GM18907 (cell line): ENCODE results near the gene ELMO1.

Experiments
- ATAC-seq: cut with Tn5 transposase; IDR thresholded peaks from one replicate; pipeline ENCODE4 v1.9.1; 2021; ENCODE audit warnings: mild to moderate bottlenecking, moderate library complexity; ENCODE audit not compliant: unreplicated experiment

ELMO1 gene

GRCh38 chr7:37432281-37432920 lies 16.3 kb downstream of the ELMO1 start:
- no peak for ATAC-seq

- ATAC-seq: no peak
Measured at GRCh38 chr7:37431413-37431812, 17.3 kb downstream of the ELMO1 start.

- ATAC-seq: no peak
Measured at GRCh38 chr7:37430640-37431039, 18.0 kb downstream of the ELMO1 start.

- no peak for ATAC-seq
Measured at GRCh38 chr7:37430171-37430570, 18.5 kb downstream of the ELMO1 start.

- ATAC-seq: no peak
Measured at GRCh38 chr7:37429435-37429791, 19.3 kb downstream of the ELMO1 start.

- ATAC-seq: no peak
Measured at GRCh38 chr7:37428681-37429434, 19.8 kb downstream of the ELMO1 start.

- ATAC-seq: no peak
Measured at GRCh38 chr7:37427276-37427940, 21.3 kb downstream of the ELMO1 start.

GRCh38 chr7:37425498-37425897 lies 23.2 kb downstream of the ELMO1 start:
- no peak for ATAC-seq

GRCh38 chr7:37424995-37425394 lies 23.7 kb downstream of the ELMO1 start:
- no peak for ATAC-seq

GRCh38 chr7:37424521-37424920 lies 24.1 kb downstream of the ELMO1 start:
- no peak for ATAC-seq

- ATAC-seq: no peak
Measured at GRCh38 chr7:37421861-37422500, 26.7 kb downstream of the ELMO1 start.

GRCh38 chr7:37420946-37421695 lies 27.5 kb downstream of the ELMO1 start:
- ATAC-seq: no peak

GRCh38 chr7:37419496-37419895 lies 29.2 kb downstream of the ELMO1 start:
- ATAC-seq: no peak

GRCh38 chr7:37418381-37418780 lies 30.3 kb downstream of the ELMO1 start:
- ATAC-seq: no peak

GRCh38 chr7:37417107-37417474 lies 31.6 kb downstream of the ELMO1 start:
- no peak for ATAC-seq

GRCh38 chr7:37416378-37417106 lies 32.1 kb downstream of the ELMO1 start:
- ATAC-seq: no peak

- no peak for ATAC-seq
Measured at GRCh38 chr7:37415629-37416028, 33.0 kb downstream of the ELMO1 start.

GRCh38 chr7:37414352-37414983 lies 34.2 kb downstream of the ELMO1 start:
- ATAC-seq: no peak

- no peak for ATAC-seq
Measured at GRCh38 chr7:37411444-37412034, 37.1 kb downstream of the ELMO1 start.
